Measurements from ENCODE around the gene HSBP1L1.

Gene HSBP1L1

DNA sequence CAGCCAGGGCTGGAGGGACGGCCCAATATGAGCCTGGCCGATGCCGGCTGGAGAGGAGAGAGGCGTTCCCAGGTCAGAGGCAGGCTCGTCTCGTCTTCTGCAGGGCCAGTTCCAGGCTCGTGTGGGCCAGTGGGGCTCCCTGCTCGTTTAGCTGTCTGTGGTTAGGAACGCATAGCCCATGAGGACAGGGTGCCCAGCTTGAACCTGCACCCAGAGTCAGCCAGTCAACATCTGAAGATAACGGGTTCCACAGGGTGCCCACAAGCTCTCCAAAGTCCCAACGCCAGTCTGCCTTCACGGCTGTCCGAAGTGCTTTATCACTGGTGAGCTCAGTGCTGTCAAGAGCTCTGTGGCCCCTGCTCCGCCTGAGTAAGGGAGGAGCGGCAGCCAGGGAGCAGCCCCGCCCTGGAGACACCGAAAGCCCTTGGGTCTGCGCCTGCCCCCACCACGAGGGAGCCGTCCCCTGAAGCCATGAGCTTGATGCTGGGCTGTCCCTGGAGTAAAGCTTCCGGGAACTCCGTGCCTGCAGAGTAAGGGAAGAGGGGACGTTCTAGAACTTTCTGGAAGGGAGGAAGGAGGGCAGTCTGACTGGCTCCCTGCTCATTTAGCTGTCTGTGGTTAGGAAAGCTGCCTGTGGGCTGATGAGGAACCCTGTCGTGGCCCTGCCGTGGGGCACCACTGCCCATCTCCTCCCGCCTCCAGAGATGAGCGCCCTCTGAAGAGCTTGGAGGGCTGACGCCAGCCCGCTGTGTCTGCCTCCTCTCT is 2.7 kb upstream of the HSBP1L1 start:
- no peak for DNase-seq

DNA sequence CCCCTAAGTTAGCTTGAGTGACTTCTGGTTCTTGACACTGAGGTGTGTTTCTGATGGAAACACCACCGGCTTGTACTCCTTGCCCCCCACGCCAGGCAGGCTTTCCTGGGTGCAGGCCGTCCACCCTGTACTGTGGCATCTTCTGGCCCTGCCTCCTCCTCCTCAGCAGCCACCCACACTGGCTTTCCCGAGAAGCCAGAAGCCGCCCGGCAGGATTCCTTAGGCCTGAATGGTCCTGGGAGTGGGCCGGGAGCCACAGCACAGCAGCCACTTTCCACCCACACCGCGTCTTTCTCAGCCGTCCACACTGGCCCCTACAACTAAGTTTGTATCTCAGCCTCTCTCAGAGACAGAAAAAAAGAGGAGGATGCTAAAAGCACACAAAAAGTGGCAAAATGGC is 2.1 kb upstream of the HSBP1L1 start:
- no peak for DNase-seq

GRCh38 chr18:79962835-79963657 is 1.4 kb upstream of the HSBP1L1 start:
- no peak for DNase-seq

- DNase-seq: no peak
These were observed 649 bp upstream of the HSBP1L1 start for GRCh38 chr18:79963658-79964329.

DNA sequence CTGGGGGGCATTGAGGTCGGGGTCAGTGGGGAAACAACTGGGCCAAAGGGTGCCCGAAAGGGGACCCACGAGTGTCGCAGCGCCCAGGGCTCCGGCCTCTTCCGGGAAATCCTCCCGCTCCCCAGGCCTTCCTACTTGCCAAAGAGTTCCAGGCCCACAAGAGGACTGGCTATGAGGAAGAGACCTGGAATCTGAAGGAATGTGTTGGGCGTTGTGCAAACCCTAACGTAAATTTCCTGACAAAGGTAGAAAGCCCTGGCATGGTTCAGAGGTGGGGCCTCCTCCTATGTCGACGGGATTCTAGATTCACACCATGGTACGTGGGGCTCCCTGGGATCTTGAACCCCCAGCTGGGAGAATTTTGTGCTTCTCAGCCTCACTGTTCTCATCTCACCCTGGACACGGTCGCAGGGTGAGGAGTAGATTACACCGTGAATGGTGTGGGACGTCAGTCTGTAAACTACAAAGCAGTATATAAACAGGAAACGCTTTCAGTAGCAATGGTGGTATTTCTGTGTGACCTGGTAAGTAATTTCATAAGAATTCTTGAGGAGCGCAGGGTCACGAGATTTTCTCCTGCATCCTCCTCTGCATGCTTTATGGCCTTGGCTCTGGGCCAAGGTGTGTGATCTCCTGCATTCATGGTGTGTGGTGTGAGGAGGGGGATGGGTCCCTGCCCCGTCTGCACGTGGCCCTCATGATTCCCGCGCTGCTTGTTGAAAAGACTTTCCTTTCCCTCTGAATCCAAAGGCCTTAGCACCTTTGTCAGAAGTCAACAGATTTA is 868 bp downstream of the HSBP1L1 start:
- DNase-seq: no peak

DNA sequence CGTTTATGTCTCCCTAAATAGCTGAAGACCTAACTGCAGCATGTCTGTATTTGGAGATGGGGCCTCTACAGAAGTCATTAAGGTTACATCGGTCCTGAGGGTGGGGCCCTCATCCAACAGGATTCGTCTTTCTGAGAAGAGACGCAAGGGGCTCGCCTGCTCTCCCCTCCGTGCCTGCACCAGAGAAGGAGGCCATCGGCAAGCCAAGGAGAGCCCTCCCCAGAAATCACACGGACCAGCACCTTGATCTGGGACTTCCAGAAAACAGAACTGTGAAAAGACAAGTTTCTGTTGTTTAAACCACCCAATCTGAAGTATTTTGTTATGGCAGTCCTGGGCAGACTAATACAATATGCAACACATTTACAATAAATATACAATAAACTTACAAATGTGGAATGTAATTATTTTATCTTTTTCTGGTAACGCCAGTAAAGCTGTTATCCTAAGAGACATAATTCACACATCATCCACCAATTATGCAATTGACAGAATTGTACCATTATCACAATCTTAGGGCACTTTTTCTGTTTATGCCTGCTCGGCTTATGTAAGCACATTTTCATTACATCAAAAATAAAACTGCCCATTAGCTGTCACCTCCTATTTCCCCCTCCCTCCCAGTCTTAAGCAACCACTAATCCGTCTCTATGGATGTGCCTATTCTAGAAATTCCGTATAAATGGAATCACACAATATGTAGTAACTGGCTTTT is 6.1 kb downstream of the HSBP1L1 start:
- DNase-seq: no peak

DNA sequence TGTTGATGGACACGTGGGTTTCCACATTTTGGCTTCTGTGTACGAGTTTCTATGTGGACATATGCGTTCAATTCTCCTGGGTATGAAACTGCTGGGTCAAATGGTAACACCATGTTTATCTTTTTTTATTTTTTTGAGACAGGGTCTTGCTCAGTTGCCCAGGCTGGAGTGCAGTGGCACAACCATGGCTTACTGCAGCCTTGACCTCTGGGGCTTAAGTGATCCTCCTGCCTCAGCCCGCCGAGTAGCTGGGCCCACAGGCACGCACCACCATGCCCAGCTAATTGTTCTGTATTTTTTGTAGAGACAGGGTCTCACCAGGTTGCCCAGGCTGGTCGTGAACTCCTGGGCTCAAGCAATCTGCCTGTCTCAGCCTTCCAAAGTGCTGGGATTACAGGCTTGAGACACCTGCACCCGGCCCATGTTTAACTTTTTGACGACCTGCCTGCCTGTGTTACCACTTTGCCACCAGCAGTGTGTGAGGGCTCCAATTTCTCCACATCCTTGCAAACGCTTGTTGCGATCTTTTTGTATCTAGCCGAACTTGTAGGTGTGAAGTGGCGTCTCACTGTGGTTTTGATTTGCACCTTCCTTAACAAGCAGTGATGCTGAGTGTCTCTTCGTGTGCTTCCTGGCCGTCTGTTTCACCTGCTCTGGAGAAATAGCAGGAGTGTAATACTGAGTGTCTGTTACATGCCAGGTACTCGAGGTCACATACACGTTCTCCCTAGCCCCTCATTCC is 6.9 kb downstream of the HSBP1L1 start:
- no peak for DNase-seq

DNA sequence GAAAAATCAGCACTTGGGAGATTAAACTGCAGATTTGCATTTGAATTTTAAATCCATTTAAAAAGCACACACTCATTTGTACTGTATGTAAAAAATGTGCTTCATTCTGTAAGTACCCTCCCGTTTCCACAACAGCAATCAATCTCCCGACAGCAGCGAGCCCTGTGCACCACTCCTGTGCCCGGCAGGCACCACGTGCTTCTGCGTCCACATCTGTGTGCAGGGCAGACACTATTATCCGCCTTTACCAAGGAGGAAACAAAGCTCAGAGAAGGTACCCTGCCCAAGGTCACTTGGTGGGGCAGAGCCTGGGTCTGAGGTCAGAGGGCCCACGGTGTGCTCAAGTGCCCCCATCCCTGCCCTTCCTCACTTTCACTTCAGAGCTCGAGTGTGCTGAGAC is 7.5 kb downstream of the HSBP1L1 start:
- DNase-seq: no peak

DNA sequence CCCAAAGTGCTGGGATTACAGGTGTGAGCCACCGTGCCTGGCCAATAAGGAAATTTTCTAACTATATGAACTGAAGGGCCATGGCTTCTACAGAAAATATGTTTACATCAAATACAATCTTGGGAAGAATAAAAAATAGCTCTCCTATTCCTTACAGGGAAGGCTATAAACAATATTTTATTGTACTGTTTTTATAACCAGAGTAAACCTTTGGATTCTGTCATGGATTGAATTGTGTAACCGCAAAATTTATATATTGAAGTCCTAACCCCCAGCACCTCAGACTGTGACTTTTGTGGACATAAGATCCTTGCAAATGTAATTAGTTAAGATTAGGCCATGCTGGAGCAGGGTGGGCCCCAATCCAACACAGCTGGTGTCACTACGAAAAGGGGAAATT is 8.3 kb downstream of the HSBP1L1 start:
- no peak for DNase-seq

DNA sequence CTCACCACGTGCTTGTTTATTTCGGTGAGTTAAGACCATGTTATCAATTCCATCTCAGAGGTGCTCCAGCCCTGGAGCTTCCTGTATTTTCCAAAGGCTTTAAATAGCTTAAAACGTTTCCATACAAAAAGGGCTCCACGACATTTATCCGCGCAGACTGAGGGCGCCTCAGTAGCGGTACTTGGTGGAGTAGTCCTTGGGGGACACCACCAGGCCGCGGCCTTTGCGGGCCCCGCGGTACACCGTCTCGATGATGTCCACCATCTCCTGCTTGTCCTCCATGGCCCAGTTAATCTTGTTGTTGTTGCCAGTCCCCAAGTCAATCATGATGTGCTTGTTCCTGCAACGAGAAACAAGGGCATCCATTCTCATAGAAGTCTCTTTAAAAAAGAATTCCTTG is 9.1 kb downstream of the HSBP1L1 start:
- no peak for DNase-seq

- DNase-seq: no peak
These were observed 9.7 kb downstream of the HSBP1L1 start for GRCh38 chr18:79974025-79974654.

DNA sequence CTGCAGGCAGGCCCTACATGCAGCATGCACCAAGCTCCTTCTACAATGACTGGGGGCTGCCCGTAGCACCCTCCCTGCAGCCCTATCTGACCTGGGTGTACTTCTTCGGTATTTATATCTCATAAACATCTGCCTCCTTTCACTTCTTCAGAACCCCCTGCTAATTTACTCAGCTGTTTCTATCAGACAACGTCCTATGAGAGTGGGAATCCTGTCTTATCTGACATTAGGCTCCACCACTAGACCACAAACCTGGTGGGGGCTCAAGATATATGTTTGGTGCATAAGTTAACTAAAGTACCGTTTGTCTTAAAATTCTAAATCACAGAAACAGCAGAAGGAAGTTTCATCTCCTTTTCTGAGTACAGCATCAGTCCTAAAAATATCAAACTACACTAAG is 10.6 kb downstream of the HSBP1L1 start:
- DNase-seq: no peak

DNA sequence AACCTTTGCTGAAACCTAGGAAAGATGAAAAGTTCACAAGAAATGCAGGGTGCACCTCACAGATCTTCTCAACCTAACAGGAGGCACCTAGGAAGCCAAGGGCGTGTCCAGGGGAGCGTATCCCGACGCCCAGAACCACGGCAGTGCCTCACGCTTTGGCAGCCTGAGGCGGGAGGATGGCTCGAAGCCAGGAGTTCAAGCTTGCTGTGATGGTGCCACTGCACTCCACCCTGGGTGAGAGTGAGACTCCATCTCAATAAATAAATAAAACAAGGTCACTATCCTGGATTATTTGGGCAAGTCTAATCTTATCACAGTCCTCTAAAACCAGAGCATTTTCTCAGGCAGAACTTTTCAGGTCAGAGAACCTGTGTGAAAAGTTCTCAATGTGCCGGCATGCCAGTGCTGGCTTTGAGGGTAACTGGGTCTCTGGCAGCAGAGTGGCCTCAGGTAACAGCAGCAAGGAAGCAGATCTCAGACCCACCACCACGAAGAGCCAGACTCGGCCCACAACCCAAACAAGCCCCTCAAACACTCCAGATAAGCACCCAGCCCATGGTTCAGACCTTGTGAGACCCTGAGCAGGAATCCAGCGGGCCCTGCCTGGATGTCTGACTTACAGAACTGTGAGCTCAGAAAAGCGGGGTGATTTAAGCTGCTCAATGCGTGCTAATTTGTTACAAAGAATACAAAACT is 11.7 kb downstream of the HSBP1L1 start:
- no peak for DNase-seq

- no peak for DNase-seq
These were observed 15.4 kb downstream of the HSBP1L1 start for GRCh38 chr18:79979843-79980242.

DNA sequence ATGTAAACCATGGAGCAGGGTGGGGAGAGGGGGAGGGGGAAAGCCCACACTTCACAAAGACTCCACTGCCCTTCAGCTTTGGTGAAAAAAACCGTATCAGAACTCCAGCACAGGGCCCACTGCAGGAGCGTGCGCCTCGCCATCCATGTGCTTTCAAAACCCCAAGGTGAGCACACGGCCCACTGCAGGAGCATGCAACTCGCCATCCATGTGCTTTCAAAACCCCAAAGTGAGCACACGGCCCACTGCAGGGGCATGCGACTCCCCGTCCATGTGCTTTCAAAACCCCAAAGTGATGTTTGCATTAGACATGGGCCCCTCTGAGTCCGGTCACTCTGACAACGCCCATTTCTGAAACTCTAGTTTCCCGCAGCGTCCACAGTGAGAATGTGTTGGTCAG is 16.1 kb downstream of the HSBP1L1 start:
- no peak for DNase-seq

GRCh38 chr18:79982736-79983135 is 18.3 kb downstream of the HSBP1L1 start:
- no peak for DNase-seq

DNA sequence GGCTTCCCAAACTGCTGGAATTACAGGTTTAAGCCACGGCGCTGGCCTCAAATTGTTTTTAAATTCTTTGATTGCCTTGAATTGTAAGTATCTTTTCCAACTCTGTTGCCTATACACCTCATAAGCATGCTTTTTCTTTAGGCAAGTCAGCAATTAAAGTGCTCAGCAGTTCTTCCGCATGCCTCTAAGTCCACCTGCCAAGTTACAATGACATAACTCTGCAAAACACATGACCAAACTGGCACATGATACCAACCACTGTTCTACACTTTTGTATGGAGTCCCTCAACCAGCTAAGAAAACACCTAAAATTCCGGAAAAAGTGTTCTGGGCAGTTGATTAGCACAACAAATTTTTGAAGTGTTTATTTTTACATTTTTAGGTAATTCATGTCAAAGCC is 18.8 kb downstream of the HSBP1L1 start:
- DNase-seq: no peak

GRCh38 chr18:79983793-79984192 is 19.4 kb downstream of the HSBP1L1 start:
- DNase-seq: no peak

DNA sequence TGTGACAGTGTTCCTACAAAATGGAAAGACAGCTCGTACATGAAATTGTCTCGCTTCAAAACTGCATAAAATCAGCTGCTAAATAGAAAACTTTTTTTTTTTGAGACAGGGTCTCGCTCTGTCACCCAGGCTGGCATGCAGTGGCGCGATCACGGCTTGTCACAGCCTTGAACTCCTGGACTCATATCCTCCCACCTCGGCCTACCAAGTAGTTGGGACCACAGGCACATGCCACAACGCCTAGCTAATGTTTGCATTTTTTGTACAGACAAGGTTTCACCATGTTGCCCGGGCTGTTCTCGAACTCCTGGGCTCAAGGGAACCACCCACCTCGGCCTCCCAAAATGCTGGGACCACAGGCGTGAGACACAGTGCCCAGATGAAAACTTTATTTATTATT is 20.7 kb downstream of the HSBP1L1 start:
- no peak for DNase-seq

DNA sequence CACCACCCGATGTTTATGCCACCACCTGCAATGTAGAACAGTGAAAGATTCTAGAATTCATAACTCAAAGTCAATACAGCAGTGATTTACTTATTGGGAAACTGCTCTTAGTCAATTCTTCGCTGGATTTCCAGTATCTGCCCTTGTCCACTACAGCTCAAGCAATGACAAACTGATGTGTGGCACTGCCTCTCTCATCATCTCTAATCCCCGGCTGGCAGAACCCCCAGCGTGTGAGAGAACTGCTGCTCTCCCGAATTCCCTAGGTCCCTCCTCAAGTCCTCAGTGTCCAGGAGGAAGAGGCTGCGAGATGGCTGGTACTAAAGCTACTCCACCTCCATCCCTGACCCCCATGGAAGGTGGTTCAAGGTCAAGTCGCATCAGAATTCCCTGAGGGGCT is 22.3 kb downstream of the HSBP1L1 start:
- no peak for DNase-seq

GRCh38 chr18:79987566-79987965 is 23.1 kb downstream of the HSBP1L1 start:
- no peak for DNase-seq

All from NCI-H187 (cell line).